ENCODE measurements around the gene PHEX.

GRCh38 chrX:22220941-22221340 is 188.8 kb downstream of the PHEX start:
- TF ChIP-seq CTCF (IDR thresholded peaks at IDR 0.05; ENCODE audit: low read depth, low read length, poor library complexity, severe bottlenecking): no peak
- no peak for TF ChIP-seq EZH2phosphoT487 (IDR thresholded peaks at IDR 0.05; ENCODE audit: borderline replicate concordance, low read length)
